HepG2 (cell line): ENCODE results near the gene RAC3. TPM values are rescaled to one million over a fixed set of nuclear protein-coding genes. Genes with fewer than 3 reads are reported as not detected.

Source experiments
- CBX1 ChIP-seq: IDR thresholded peaks from one replicate; pipeline ENCODE4 v1.6.1; 2016; ENCODE audit warnings: antibody characterized with exemption, low read depth
- CBX5 ChIP-seq: sonication (generic); formaldehyde crosslinking; IDR thresholded peaks from 2 replicates; pipeline ENCODE4 v1.4.0; 2020; ENCODE audit warnings: missing genetic modification reagents, borderline replicate concordance
- DMTF1 ChIP-seq: sonication (generic); formaldehyde crosslinking; IDR thresholded peaks from 2 replicates; pipeline ENCODE4 v1.4.0; 2020; ENCODE audit warnings: mild to moderate bottlenecking, missing genetic modification reagents
- DNMT3B ChIP-seq: conservative IDR thresholded peaks from 2 replicates; pipeline ENCODE4 v1.6.1; 2016; ENCODE audit warnings: missing biosample characterization, control low read depth
- EEA1 ChIP-seq: sonication (generic); formaldehyde crosslinking; IDR thresholded peaks from 2 replicates; pipeline ENCODE4 v1.5.1; 2020; ENCODE audit warnings: mild to moderate bottlenecking, missing genetic modification reagents, borderline replicate concordance
- HDAC2 ChIP-seq: sonication (generic); formaldehyde crosslinking; IDR thresholded peaks from 2 replicates; pipeline ENCODE4 v1.4.0; 2020; ENCODE audit warnings: missing genetic modification reagents
- KLF11 ChIP-seq: IDR thresholded peaks from 2 replicates; pipeline ENCODE4 v1.6.1; 2016; ENCODE audit warnings: missing compliant biosample characterization
- KLF15 ChIP-seq: sonication (generic); formaldehyde crosslinking; IDR thresholded peaks from 2 replicates; pipeline ENCODE4 v1.8.1; 2023; ENCODE audit warnings: borderline replicate concordance, mild to moderate bottlenecking, inconsistent platforms, missing genetic modification reagents, mixed read lengths
- KMT2B ChIP-seq: IDR thresholded peaks from 2 replicates; pipeline ENCODE4 v1.6.1; 2016; ENCODE audit warnings: missing genetic modification reagents, missing compliant biosample characterization
- NCOA2 ChIP-seq: sonication (generic); formaldehyde crosslinking; IDR thresholded peaks from 2 replicates; pipeline ENCODE4 v1.8.0; 2022; ENCODE audit warnings: inconsistent platforms
- PBX2 ChIP-seq: IDR thresholded peaks from 2 replicates; pipeline ENCODE4 v1.6.1; 2016; ENCODE audit warnings: control low read depth
- SMYD3 ChIP-seq: sonication (generic); formaldehyde crosslinking; IDR thresholded peaks from 2 replicates; pipeline ENCODE4 v1.8.1; 2023; ENCODE audit warnings: mild to moderate bottlenecking, missing genetic modification reagents
- TBX2 ChIP-seq: sonication (generic); formaldehyde crosslinking; IDR thresholded peaks from 2 replicates; pipeline ENCODE4 v1.5.0; 2020; ENCODE audit warnings: missing genetic modification reagents, mild to moderate bottlenecking, borderline replicate concordance
- ZBTB2 ChIP-seq: sonication (generic); formaldehyde crosslinking; IDR thresholded peaks from 2 replicates; pipeline ENCODE4 v1.8.0; 2022; ENCODE audit warnings: low read depth, missing genetic modification reagents
- ZBTB8A ChIP-seq: sonication (generic); formaldehyde crosslinking; IDR thresholded peaks from 2 replicates; pipeline ENCODE4 v1.4.0; 2020; ENCODE audit warnings: mild to moderate bottlenecking, low read depth, missing genetic modification reagents, borderline replicate concordance
- ZFP90 ChIP-seq: sonication (generic); formaldehyde crosslinking; IDR thresholded peaks from 2 replicates; pipeline ENCODE4 v1.8.0; 2022; ENCODE audit warnings: missing genetic modification reagents, mild to moderate bottlenecking, inconsistent platforms, borderline replicate concordance
- ZNF12 ChIP-seq: sonication (generic); formaldehyde crosslinking; IDR thresholded peaks from 2 replicates; pipeline ENCODE4 v1.5.0; 2020; ENCODE audit warnings: missing genetic modification reagents
- ZNF224 ChIP-seq: sonication (generic); formaldehyde crosslinking; IDR thresholded peaks from 2 replicates; pipeline ENCODE4 v1.5.0; 2020; ENCODE audit warnings: mild to moderate bottlenecking, missing genetic modification reagents
- ZNF232 ChIP-seq: sonication (generic); formaldehyde crosslinking; IDR thresholded peaks from 2 replicates; pipeline ENCODE4 v1.4.0; 2020; ENCODE audit warnings: missing genetic modification reagents, borderline replicate concordance
- ZNF543 ChIP-seq: sonication (generic); formaldehyde crosslinking; IDR thresholded peaks from 2 replicates; pipeline ENCODE4 v1.4.0; 2020; ENCODE audit warnings: mild to moderate bottlenecking, missing genetic modification reagents
- ZNF577 ChIP-seq: sonication (generic); formaldehyde crosslinking; IDR thresholded peaks from 2 replicates; pipeline ENCODE4 v1.4.0; 2020; ENCODE audit warnings: mild to moderate bottlenecking, low read depth, missing genetic modification reagents, borderline replicate concordance
- ZNF678 ChIP-seq: sonication (generic); formaldehyde crosslinking; IDR thresholded peaks from 2 replicates; pipeline ENCODE4 v1.4.0; 2020; ENCODE audit warnings: mild to moderate bottlenecking, missing genetic modification reagents
- ZNF780A ChIP-seq: sonication (generic); formaldehyde crosslinking; IDR thresholded peaks from 2 replicates; pipeline ENCODE4 v1.8.0; 2022; ENCODE audit warnings: mild to moderate bottlenecking, missing genetic modification reagents, moderate library complexity
- ZNF784 ChIP-seq: sonication (generic); formaldehyde crosslinking; IDR thresholded peaks from 2 replicates; pipeline ENCODE4 v1.5.1; 2020; ENCODE audit warnings: missing genetic modification reagents, mild to moderate bottlenecking, borderline replicate concordance
- polyA plus RNA-seq, 8 experiments: library from polyadenylated mRNA; depleted of rRNA in 3 of 8; stranded (reverse) in 7 of 8; unstranded in 1 of 8; fragments of >200 nt; fragmentation: Illumina TruSeq in 4 of 8; extraction: Trizol in 4 of 8; gene quantifications; 2 replicates each; pipeline versions ENCODE4 v1.2.1 to v1.2.3, GENCODE V29; 2011 to 2016; ENCODE audit warnings: low read depth in 4 of 8, missing spikeins in 1 of 8, mixed read lengths in 1 of 8; ENCODE audit not compliant: insufficient read depth in 1 of 8
- total RNA-seq, 5 experiments: library from RNA; depleted of rRNA; stranded (reverse); fragments of >200 nt; fragmentation: Illumina TruSeq; extraction: Trizol; gene quantifications; 2 replicates each; pipeline ENCODE4 v1.2.3, GENCODE V29; 2016; ENCODE audit warnings: low read depth in 1 of 5

The RAC3 gene
- total and polyA plus RNA-seq, 2 of the 13 experiments (the other 11 are each of a cell fraction or from before 2014, with no cell fraction given): 10.5 to 21.3 TPM

DNA sequence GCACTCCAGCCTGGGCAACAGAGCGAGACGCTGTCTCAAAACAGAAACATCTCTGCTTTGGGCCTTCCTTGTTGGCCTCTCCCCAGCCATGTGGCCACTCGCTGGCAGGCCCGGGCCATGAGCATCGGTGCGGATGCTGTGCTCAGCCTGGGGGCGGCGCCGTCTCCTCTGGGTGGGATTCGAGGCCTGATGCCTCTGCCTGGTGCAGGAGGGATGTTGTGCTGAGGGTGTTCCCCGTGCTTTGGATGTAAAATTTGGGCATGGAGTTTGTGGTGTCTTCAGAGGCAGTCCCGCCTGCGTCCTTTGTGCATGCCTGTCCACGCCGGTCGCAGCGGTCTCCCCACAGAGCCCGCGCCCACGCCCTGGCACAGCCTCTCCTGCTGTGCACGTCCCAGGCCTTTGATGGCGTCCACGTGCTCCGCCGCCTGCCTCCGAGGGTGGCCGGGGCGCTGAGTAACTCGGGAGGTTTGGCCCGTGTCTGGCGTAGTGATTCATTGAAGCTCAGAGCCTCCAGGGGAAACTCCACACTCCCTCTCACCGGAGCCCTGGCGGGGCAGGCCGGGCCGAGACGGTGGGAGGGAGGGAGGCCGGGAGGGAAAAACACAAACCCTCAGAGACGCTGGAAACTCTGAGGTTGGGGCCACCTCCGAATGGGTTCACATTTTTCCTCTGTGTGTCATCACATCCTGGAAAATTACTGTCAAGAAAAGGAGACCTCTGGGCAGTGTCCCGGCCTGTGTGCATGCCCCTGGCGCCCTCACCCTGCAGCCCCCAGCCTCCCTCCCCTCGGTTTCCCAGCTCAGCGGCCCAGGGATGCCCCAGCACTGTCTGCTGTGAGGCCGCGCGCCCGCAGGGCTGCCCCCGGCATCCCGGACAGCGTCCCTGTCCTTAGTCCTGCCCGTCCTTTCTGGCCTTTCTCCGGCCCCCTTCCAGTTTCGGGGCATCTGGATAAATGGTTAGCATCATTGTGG is 27.8 kb upstream of the RAC3 start (continued):
- TF ChIP-seq ZNF577 (CRISPR knock-in tag) (no peak), CBX1 (no peak), TBX2 (CRISPR knock-in tag) (peak; percentile 89), DNMT3B (CRISPR knock-in tag) (peak; percentile 95; the same call in 1 of the 2 replicates), ZNF232 (CRISPR knock-in tag) (no peak), ZBTB8A (CRISPR knock-in tag) (no peak; the same call in 1 of the 2 replicates), KMT2B (CRISPR knock-in tag) (peak; percentile 51; the same call in 1 of the 2 replicates), CBX5 (peak; percentile 87; the same call in 1 of the 2 replicates), ZBTB2 (CRISPR knock-in tag) (0 out of 2 replicates have a peak, but pooled peaks have one; percentile 19), KLF15 (CRISPR knock-in tag) (no peak; the same call in 1 of the 2 replicates), HDAC2 (peak; percentile 80), DMTF1 (CRISPR knock-in tag) (no peak), KLF11 (CRISPR knock-in tag) (no peak), ZNF780A (CRISPR knock-in tag) (no peak), SMYD3 (CRISPR knock-in tag) (no peak), ZNF543 (peak; percentile 97), NCOA2 (CRISPR knock-in tag) (peak; percentile 75; the same call in 1 of the 2 replicates), ZNF784 (peak; percentile 71), PBX2 (CRISPR knock-in tag) (no peak), EEA1 (CRISPR knock-in tag) (peak; percentile 75; the same call in 1 of the 2 replicates), ZNF678 (CRISPR knock-in tag) (no peak), ZNF12 (CRISPR knock-in tag) (0 out of 2 replicates have a peak, but pooled peaks have one; percentile 33), ZFP90 (CRISPR knock-in tag) (peak; percentile 60; the same call in 1 of the 2 replicates), ZNF224 (CRISPR knock-in tag) (no peak)
